ACHN (cell line): Measurements from ENCODE around the gene ITIH1.

Experiments used
- DNase-seq: peaks from one replicate; pipeline ENCODE4 v3.0.0-alpha.2; 2015
- in situ Hi-C: cut with HindIII; loops from 2 replicates; pipeline ENCODE4 v1.10.0; 2017; ENCODE audit warnings: low sequenced_read_pairs, low pct_ligation_motif_present, low pct_unique_long_range_greater_than_20kb

ITIH1 gene

GRCh38 chr3:52787246-52787645 is 9.8 kb downstream of the ITIH1 start:
- DNase-seq, result no peak
- in situ Hi-C loops, result no loop called here

DNA sequence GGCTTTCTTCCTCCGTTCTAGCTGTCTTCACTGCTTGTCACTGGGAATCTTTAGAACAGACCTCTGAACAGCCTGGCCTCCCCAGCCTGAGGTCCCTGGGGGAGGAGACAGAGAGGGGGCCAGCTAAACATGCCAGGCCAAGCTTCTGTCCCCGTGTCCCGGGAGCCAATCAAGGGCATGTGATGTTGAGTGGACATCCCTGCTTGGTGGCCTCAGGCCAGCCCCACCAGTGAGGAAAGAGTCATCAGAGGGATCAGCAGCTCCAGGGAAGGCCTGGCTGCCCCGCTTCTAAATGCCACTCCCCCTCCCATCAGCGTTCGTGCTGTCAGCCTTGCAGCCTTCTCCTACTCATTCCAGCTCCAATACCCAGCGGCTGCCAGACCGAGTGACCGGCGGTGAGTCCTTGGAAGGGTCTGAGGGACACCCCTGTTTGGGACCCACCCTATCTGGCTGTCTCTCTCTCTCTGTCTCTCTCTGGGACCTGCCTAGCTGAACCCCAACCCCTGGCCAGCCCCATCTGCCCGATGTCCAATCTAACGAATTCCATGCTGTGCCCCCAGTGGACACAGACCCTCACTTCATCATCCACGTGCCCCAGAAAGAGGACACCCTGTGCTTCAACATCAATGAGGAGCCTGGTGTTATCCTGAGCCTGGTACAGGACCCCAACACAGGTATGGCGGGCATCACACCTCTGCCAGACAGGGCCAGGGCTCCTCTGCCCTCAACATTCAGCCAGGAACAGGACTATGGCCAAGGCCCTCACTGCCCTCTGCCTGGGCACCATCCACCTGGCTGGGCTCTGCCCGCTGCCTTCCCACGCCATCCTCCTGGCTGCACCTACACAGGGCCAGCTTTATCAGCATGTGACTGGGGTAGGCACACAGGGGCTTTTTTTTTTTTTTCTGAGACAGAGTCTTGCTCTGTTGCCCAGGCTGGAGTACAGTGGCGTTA is 10.6 kb downstream of the ITIH1 start:
- in situ Hi-C loops, result no loop called here
- DNase-seq, result no peak

DNA sequence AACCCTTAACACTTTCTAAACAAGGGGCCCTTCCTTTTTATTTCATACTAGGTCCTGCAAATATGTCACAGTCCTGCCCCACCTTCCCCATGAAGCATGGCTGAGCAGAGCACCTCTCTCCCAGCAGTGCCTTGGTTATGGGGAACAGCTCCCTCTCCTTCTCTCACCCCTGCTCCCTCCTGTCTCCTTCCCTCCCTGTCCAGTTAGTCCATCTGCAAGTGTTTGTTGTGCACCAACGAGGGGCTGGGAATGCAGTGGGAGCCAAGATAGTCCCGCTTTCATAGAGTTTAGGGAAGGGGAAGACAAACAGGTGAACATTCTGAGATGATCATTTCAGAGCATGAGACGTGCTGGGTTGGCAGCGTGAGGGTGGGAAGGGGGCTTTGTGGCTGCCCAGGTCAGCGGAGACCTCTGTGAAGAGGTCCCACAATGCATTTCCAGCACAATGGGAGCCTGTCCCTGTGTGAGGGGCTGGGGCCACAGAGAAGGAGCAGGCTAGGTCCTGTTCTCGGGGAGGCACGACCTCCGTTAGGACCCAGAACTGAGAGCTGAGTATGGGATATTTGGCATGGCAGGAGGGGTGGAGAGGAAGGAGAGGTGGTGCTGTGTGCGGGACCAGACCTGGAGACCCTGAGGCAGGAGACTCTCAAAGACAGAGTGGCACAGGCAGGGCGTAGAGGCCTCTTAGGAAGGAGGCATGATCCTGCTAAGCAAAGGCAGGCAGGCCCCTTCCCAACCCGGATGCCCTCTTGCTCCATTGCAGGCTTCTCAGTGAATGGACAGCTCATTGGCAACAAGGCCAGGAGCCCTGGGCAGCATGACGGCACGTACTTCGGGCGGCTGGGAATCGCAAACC is 11.7 kb downstream of the ITIH1 start:
- in situ Hi-C loops, result no loop called here
- no peak for DNase-seq

GRCh38 chr3:52789746-52790040 is 12.3 kb downstream of the ITIH1 start:
- no peak for DNase-seq
- in situ Hi-C loops, result no loop called here

DNA sequence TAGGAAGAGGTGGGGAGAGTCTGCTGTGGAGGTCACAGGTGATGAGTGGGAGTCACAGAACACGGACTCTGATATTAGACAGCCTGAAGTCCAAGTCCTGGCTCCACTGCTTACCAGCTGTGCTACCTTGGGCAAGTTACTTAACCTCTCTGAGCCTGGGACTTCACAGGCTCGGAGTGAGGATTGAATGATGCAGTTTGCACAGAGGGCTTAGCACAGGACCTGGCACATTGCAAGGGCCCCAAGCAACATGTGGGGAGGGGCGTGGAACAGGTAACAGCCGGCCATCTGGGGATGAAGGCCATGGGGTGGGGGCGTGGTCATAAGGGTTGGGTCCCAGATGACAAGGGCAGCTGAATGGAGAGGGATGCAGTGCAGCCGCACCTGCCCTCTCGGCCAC is 12.9 kb downstream of the ITIH1 start:
- in situ Hi-C loops, result no loop called here
- DNase-seq, result no peak

DNA sequence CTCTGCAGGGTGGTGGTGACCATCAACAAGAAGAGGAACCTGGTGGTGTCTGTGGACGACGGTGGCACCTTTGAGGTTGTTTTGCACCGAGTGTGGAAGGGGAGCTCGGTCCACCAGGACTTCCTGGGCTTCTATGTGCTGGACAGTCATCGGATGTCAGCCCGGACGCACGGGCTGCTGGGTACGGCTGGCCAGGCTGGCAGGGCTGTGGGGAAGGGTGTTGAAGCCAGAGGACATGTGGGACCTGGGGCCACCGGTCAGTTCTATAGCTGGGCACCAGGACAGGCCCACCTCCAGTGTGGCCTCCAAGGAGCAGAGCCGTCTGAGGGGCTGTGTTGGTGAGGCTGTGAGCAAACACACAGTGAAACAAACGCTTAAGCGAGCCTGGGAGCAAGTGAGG is 13.3 kb downstream of the ITIH1 start:
- in situ Hi-C loops, result no loop called here
- DNase-seq, result no peak

GRCh38 chr3:52791366-52791765 is 14.0 kb downstream of the ITIH1 start:
- in situ Hi-C loops, result no loop called here
- no peak for DNase-seq

DNA sequence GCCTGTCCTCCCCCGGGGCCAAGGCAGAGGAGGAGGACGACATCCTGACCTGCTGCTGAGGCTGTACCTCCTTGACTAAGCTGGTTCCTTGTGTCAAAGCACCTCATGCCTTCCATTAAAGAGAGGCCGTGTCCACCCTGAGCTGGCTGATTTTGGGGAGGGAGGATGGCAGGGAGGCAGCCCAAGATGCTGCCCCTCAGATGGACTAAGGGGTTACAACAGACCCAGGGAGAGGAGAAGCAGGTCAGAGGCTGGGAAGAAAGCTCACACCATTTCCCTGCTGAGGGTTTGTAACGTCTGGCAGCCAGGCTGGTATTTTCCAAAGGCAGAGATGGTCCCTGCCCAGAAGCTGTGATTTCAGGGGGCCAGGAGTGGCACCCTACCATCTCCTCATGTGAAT is 14.5 kb downstream of the ITIH1 start:
- DNase-seq, result no peak
- in situ Hi-C loops, result no loop called here

- in situ Hi-C loops, result no loop called here
- DNase-seq, result no peak
These were observed 15.0 kb downstream of the ITIH1 start for GRCh38 chr3:52792413-52792812.

- in situ Hi-C loops, result no loop called here
These were observed 15.7 kb downstream of the ITIH1 start for GRCh38 chr3:52792961-52793695.

DNA sequence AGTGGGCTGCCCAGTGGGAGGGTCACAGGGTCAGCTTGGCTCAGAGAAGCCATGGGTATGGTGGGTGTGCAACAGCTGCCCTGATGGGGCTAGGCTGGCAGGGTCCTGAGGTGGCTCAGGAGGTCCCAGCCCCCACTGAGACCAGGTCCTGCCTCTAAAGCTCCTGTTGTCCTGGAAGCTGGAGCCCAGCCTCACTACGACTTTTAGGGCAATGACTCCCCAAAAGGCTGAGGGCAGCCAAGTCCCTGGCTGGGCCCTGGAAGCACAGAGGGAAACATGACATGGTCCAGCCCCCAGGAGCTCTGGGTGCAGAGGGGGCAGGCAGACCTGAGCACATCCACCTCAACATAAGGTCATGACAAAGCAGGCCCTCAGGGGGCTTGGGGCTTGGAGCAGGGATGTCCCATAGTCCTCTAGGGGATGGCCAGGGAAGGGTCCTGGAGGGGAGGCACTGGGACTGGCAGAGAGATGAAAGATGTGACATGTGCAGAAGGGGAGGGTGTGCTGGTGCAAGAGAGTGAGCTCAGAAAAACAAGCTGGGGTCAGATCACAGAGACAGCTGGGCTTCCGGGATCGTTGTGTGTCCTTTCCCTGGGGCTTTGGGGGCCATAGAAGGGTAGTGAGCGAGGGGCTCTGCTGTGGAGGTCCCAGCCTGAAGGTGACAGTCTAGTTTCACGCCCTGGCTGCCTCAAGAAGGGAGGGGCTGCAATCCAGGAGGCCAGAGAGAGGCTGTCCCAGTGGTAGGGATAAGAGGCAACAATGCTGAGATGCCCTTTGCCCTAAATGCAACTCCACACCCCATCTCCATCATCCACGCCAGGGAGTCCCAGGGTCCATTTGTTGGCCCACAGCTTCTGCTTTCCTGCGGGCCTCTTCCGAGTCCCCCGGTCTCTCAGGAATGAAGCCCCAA is 16.6 kb downstream of the ITIH1 start:
- no peak for DNase-seq
- in situ Hi-C loops, result no loop called here

More at GRCh38 chr3:52792961-52793695, 15.7 kb downstream of the ITIH1 start:
- DNase-seq, result no peak

GRCh38 chr3:52794612-52795099 is 17.3 kb downstream of the ITIH1 start, which contains the start of gene ITIH3:
TSS of gene ITIH3 (plus strand) at chr3:52794796. CDS start at chr3:52794804, 8 bp downstream.
- in situ Hi-C loops, result no loop called here
- DNase-seq, result no peak

DNA sequence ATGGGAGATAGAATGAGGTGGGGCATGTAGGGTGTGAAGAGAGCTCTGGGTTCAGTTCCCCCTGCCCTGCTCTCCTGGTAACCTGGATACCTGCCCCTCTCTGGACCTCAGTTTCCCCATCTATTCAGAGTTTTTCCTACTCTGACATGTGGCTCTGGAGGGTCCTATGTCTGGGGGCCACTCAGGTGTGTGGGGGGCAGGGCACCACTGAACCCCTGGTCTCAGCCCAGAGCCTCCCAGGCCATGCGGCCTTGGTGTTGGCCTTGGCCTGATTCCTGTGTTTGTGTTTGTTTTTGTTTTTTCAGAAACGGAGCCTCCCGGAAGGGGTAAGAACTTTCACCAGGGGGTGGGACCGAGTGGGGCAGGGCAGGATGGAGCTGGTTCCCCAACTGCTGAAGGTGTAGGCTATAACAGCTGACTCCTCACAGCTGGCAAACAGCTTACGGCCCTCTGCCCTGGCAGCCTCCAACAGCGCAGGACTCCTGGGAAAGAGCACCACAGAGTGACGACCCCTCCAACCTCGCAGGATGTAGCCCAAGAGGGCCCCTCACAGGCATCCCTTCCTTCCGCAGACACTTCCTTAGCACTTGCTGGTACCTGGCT is 18.0 kb downstream of the ITIH1 start:
- in situ Hi-C loops, result no loop called here
- DNase-seq, result no peak

DNA sequence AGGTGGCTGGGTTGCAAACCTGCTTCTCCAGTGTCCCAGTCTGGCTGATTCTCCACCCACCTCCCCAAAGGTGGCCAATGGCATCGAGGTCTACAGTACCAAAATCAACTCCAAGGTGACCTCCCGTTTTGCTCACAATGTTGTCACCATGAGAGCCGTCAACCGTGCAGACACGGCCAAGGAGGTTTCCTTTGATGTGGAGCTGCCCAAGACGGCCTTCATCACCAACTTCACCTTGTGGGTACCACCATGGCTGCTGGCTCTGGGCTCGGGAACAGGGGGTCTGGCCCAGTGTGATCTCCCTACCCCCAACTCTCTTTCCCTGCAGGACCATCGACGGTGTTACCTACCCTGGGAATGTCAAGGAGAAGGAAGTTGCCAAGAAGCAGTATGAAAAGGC is 19.0 kb downstream of the ITIH1 start:
- in situ Hi-C loops, result no loop called here
- no peak for DNase-seq

- DNase-seq, result no peak
- in situ Hi-C loops, result no loop called here
These were observed 21.1 kb downstream of the ITIH1 start for GRCh38 chr3:52798376-52798977.

GRCh38 chr3:52798978-52799476 is 21.6 kb downstream of the ITIH1 start:
- peak; percentile 24 for DNase-seq
- in situ Hi-C loops, result no loop called here

- no peak for DNase-seq
- in situ Hi-C loops, result no loop called here
These were observed 22.7 kb downstream of the ITIH1 start for GRCh38 chr3:52800079-52800478.
